Stimulated activated CD8-positive, alpha-beta memory T cell treated with anti-CD3 and anti-CD28 coated beads, Interleukin-4, amount 100 ng/mL, for 24 hours (primary cell): ENCODE measurements around the gene C9orf43.

ENCODE experiments used
- DNase-seq: peaks from one replicate; pipeline ENCODE4 v3.0.0-alpha.2; 2020; ENCODE audit warnings: low read depth

C9orf43 gene

DNA sequence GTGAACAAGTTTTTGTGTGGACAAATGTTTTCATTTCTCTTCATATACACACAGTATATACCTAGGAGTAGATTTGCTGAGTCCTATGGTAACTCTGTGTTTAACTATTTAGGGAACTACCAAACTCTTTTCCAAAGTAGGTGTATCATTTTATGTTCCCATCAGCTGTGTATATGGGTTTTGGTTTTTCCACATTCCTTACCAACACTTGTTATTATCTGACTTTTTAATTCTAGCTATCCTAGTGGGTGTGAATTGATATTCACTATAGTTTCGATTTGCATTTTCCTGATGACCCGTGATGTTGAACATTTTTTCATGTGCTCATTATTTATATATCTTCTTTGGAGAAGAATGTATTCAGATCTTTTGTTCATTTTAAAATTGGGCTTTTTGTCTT, 56.6 kb downstream of the C9orf43 start:
- no peak for DNase-seq

DNA sequence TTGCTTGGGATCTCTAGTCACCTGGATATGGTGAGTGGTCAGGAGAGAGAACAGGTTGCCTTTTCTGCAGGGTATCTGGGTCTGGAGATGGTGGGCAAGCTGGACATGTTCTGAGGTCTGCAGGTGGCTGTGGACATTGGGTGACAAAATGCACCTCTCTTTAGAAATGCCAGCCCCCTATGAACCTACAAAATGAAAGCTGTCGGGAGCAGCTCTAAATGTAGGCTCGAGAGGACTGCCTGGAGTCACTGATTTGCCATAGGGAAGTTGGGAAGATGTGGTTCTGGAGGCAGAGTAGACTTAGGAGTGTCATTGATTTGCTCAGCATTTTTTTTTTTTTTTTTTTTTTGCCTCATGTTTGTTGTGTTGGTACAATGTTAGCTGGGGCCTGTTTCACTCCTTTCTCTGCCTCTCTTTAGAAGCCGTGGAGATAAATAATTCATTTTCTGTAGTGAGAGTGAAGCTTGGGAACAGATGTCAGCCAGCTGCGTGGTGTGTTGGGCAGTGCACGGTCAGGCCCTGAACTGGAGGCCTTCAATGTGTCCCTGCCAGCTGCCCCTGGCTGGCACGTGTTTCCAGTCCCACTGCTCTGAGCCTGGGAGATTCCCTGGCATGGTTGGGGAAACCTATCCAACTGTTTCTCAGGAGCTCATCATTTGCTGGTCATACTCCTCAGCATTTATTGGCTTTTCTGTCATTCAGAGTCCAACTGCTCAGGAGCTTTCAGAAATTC, 58.3 kb downstream of the C9orf43 start:
- no peak for DNase-seq

DNA sequence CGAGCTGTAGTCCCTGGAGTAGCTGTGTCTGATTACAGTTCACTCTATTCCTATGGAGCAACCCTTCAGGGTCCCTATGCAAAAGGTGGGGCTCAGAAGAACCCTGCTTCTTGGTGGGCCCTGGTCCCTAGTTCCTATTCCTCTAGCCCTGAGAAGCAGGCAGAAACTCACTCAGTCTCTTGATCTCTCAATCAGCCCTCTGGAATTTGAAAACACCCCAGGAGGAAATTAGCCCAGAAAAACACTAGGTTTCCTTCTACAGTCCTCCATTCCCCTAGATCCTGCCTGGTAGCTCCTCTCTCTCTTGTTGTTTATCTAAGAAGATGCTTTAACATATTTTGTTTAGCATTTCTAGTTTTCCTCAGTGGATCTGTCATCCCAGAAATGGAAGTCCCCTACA, 60.6 kb downstream of the C9orf43 start:
- no peak for DNase-seq

DNA sequence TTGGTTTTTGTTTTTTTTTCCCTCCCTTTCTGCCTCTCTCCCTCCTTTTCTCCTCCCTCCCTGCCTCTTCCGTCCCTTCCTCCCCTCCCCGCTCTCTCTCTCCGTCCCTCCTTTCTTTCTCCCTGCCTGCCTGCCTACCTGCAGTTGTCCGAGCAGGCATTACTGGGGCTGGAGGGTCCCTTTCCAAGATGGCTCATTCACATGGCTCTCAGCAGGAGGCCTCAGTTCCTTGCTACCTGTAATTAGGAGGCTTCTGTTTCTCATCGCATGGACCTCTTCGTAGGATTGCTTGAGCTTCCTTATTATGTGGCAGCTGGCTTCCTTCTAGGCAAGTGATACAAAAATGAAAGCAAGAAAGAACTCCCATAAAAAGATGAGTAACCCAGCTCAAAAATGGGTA, 61.0 kb downstream of the C9orf43 start:
- no peak for DNase-seq

DNA sequence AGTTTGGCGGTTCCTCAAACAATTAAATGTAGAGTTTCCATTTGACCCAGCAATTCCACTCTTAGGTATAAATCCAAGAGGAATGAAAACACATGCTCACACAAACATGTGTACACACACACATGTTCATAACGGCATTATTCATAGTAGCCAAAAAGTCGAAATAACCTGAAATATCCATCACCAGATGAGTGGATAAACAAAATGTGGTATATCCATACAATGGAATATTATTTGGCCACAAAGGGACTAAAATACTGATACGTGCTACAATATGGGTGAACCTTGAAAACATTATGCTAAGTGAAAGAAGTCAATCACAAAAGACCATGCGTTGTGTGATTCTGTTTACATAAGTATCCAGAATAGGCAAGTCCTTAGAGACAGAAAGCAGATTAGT, 61.7 kb downstream of the C9orf43 start:
- no peak for DNase-seq

DNA sequence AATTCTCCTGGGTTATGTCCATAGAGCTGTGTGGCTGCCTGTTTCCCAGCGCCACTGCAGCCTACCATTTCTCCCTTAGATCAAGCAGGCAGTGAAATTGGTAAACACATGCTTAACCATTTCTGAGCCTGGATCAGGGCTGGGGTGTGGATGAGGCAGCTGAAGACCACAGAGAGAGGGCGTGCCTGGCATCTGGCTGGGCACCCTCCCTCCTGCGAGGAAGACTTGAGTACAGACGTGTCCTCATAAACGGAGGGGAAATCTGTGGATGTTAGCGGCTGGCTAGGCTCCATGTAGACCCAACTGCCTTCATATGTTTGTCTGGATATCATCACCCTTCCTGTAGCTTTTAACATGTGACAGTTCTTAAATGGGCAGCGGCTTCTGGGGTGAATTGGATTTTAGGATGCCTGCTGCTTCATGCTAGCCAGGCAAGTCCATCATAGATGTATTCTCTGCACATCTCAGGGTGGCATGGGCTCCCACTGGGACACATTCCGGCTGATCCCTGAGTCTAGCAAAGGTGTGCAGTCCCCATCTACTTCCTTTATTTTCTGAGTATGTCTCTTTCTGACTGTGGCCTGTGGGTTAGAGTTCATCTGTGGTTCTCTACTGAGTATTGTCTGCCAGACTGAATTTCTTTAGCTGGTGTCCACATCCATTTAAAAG, 63.9 kb downstream of the C9orf43 start:
- DNase-seq: no peak

DNA sequence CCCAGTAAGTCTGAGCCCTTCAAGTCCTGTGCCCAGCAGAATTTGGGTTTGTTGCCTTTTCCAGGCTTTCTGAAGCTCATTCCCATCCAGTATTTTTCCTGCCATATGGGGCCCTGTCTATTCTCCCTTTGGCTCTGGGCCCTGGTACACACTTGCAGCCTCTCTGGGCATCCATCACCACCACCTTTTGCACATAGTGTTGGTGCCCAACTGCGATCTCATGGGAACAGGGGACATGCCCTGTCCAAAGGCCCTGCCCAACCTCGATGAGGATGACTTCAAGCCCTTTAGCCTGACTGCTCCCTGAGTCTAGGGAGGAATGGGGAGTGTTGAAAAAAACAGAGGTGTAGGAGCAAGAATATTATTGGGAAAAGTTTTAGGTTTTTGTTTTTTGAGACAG, 64.5 kb downstream of the C9orf43 start:
- no peak for DNase-seq

DNA sequence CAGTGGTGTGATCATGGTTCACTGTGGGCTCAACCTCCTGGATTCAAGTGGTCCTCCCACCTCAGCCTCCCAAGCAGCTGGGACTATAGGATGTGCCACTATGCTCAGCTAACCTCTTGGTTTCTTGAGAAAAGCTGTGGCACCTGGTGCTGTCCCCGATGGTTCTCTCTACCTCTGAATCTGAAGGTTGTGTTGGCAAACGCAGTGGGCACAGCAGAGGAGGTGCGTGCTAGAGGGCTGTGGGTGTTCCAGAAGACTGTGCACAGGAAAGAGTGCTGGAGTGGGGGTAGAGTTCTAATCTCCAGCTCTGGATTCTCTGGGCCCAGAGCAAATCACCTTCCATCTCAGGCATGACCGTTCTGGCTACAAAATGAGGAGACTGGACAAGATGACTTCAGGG, 65.4 kb downstream of the C9orf43 start:
- DNase-seq: no peak

DNA sequence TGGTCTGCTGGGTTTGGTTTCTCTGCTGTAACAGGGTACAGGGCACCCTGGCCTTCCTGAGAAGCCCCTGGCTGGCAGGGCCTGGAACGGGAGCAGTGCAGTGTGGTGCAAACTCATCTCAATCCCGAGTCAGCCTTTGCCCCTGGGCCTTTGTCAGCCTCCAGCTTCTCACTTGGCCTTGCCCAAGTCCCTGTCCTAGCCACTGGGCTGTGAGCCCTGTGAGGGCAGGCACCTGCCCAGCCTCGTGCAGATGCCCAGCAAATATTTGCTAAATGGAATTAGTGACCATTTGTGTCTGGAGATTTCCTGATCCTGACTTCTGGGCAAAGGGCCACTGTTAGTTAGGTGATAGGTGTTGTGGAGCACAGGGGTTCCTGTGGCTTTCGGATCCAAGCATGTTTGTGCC, 66.0 kb downstream of the C9orf43 start:
- DNase-seq: no peak

DNA sequence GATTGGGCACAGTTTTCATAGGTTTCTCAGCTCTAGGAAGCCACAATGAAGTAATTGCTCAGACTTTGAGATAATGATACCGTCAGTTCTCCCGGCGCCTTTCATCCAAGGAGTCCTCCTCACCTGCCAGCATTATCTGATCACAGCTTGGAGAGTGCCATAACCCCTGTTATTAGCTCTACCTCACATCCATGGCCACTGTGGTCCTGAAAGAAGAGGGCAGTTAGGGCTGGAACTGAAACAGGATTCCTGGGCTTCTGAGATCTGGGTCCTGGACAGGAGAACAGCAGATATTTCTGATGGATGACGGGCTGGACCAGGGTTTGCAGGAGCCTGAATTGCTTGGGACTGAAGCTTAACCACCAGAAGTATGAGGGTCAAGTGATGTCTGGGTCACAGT, 66.5 kb downstream of the C9orf43 start:
- no peak for DNase-seq

DNA sequence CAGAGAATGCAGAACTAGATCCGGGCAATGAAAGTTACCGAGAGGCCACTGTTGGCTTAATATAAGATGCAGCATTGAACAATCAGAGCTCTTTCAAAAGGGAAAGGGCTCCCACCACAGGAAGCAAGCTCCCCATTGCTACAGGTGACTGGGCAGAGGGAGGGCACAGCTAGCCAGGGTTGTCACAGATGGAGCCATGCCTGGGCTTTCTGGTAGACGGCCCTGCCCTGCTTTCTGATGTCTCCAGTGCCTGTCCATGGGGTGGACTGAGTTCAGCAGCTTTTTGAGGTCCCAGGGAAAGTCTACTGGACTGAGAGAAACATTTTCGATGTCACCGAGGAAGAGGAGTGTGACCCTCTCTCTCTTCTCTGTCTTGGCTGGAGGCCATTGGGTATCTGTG, 67.1 kb downstream of the C9orf43 start:
- no peak for DNase-seq

DNA sequence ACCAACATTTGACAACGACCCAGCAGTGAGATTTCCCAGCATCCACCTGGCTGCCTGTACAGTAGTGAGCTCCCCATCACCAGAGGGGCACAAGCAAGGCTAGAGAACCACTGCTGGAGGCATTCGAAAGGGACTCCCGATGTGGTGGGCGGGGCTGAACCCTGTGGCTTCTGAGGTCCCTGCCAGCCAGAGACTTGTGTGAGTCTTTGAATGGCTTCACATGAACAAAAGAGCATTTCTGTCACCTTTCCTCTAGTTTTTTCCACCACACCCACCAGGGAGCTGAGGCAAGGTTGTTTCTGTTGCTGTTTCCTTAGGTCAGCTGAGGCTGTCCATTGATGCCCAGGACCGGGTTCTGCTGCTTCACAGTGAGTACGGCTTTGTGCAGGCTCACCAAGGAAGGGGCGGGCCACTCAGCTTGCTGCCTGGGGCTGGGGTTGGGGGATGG, 68.7 kb downstream of the C9orf43 start:
- DNase-seq: peak; percentile 19
